HG02571 (cell line): ENCODE measurements around the gene OSTM1.

Experiments
- ATAC-seq: cut with Tn5 transposase; IDR thresholded peaks from one replicate; pipeline ENCODE4 v1.9.1; 2021; ENCODE audit warnings: mild to moderate bottlenecking, moderate library complexity; ENCODE audit not compliant: unreplicated experiment

OSTM1 gene, protein sequence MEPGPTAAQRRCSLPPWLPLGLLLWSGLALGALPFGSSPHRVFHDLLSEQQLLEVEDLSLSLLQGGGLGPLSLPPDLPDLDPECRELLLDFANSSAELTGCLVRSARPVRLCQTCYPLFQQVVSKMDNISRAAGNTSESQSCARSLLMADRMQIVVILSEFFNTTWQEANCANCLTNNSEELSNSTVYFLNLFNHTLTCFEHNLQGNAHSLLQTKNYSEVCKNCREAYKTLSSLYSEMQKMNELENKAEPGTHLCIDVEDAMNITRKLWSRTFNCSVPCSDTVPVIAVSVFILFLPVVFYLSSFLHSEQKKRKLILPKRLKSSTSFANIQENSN

DNA sequence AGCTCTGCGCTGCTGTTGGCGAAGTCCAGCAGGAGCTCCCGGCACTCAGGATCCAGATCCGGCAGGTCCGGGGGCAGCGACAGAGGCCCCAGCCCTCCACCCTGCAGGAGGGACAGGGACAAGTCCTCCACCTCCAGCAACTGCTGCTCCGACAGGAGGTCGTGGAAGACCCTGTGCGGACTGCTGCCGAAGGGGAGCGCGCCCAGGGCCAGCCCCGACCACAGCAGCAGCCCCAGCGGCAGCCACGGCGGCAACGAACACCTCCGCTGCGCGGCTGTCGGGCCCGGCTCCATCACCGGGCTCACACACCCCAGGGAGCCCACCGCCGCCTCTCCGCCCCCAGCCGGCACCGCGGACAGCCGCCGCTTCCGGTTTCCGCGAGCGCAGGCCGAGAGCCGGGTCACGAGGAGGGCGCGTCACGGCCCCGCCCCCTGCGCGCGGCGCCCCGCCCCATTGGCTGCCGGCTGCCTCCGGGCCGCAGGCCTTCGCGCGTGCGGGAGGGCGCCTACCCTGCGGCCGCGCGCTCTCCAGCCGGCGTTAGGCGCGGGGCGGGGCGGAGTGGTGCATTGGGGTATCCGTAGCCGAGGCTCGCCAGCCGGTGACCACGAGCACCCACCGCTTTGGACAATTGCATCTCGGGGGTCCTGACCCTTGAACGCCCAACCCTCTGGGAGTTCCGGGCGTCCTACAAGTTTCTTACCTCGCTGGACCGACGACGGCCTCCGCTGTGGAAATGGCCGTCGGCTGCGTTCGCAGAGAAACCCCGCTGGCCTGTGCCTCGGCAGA lies at the start of gene OSTM1:
Gene OSTM1 (minus strand): TSS at position 383 of the 786 bp plus-strand sequence. CDS start 90 bp downstream, at position 293.
- peak; percentile 96 for ATAC-seq

DNA sequence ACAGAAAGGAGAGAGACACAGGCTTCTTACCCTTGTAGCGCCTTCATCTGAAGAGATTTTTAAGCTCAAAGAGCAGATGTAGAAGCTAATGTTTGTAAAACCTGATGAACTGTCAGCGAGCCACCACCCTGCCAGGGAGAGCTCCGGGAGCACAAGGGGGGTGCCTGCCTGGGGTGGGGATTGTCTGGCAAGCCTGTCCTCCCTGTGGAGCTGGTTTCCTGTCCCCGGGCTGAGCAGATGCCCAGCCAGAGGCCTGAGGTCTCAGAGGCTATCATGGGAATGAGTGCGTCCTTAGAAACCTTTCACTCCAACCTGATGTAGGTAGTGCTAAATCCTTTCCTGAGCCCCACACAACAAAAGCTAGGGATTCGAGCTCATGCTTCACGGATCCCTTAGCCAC lies 49.4 kb upstream of the OSTM1 start:
- no peak for ATAC-seq

DNA sequence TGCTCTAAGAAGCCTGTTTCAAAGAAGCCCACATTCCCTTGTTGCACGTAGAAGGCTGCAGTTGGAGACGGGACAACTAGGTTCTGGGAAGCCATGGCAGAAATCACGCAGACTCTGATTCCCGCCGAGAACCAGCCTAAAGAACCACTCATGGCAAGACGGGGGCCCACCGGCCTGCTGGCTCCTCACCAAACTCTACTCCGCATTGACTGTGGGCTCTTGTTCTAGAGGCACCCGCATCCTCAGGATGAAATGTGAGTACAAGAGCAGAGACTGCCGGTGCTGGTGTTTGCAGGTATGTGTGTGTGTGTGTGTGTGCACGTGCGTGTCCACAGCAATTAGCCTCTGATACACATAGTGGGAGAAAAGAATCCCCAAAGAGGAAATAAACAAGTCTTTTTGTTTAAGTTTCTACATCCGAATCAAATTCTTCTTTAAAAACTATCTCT lies 49.0 kb upstream of the OSTM1 start:
- no peak for ATAC-seq

DNA sequence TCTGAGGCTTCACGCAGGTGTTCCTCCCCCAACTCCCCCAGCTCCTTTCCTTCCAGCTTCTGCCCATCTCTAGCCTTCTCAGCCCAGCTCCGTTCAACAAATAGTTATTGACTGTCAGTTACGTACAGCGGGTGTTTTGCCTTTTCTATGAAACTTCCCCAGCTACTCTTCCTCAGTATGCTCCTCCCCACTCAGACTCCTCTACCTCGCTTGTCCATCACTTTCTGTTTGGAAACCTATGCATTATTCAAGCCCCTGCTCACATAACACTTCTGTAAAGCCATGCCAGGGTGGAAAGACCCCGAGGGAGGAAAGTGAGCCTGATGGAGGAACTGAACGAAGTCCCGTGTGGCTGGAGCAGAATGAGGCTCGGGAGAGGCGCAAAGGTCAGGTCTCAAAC lies 47.1 kb upstream of the OSTM1 start:
- ATAC-seq: no peak

DNA sequence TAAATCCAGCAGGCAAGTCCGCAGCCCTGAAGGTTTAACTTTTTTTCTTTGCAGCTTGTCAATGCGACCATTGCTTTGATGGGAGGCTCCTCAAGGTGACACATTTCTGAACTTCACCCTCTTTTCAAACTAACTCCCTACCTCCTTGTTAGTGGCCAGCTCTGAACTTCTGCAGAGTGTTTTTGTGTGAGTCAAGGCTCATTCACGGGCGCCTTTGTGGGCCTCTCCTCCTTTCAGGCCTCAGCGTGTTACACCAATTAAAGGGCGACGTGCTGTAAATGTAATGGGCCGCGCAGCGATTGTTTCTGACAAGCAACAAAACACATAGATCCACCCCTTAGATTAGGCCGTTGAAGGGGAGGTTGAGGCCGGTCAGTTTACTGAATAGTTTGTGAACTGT lies 45.8 kb upstream of the OSTM1 start:
- no peak for ATAC-seq

DNA sequence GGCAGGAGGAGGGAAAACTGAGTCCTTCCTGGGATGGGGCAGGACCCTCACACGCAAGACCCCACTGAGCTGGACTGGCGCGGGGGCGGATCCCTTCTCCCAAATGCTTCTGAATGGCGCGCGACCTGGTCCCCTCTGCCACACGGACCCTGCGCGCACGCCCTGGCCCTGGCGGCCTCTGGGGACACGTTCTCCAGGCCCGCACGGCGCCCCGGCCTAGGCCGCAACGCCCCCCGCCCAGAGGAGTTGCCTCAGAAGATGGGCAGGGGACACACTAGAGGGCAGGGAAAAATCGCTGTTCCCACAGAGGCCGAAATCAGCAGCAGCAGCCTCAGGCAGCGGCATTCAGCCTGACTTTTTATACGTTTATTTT lies 45.2 kb upstream of the OSTM1 start:
- ATAC-seq: no peak

DNA sequence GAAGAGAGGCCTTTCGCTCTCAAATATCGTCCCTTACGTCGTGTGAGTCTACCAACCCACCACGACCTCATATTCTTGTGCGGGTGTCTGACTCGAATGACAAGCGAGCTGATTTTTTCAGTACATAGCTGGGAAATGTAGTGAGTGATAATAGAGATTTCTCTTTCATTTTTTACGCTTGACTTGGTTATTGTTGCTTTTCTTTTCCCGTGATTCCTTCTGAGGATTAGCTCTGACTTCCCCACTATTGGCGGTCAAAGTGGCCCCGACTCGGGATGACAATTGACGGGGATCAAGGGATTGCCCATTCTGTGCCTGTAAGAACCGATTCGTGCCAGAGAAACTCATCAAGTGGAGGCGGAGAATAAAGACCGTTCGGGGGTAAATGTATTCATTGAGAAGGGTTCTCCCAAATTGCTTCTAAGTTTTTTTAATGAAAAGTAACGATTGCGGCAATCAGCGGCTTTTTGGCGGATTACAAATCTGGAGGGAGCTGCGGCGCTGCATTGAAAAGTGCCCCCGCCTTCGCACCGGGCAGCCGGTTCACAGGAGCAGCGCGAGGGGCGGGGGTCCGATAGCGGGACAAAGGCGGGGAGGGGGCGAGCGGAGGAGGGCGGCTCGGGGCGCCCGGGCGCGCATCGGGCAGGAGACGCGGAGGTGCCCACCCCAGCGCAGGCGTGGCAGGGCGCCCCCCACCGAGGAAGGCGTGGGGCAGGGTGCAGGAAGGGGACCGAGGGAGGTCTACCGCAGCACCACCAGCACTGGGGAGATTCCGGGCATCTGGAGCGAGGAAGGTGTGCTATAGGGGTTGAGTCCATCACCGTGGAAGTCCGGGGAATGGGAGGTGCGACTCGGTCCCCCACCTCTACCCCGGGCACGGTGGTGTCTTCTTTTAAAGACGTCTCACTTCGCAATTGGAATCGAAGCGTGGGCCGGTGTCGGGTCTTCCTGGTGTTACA lies 44.5 kb upstream of the OSTM1 start:
- no peak for ATAC-seq

DNA sequence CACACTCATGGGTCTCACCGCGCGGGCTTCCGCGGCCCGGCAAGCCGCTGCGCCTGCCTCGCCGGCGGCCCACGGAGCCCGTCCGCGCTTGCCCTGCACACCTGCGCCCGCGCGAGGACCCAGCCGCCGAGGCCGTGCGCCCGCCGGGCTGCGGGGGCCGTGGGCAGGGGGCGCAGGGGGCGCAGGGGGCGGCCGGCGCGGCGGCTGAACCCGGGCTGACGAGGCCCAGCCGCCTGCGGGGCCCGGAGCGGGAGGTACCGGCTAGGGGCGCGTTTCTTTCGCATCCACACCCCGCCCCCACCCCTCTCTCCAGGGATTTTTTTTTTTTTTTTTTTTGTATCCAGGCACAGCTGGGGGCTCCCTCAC lies 43.8 kb upstream of the OSTM1 start:
- ATAC-seq: no peak

DNA sequence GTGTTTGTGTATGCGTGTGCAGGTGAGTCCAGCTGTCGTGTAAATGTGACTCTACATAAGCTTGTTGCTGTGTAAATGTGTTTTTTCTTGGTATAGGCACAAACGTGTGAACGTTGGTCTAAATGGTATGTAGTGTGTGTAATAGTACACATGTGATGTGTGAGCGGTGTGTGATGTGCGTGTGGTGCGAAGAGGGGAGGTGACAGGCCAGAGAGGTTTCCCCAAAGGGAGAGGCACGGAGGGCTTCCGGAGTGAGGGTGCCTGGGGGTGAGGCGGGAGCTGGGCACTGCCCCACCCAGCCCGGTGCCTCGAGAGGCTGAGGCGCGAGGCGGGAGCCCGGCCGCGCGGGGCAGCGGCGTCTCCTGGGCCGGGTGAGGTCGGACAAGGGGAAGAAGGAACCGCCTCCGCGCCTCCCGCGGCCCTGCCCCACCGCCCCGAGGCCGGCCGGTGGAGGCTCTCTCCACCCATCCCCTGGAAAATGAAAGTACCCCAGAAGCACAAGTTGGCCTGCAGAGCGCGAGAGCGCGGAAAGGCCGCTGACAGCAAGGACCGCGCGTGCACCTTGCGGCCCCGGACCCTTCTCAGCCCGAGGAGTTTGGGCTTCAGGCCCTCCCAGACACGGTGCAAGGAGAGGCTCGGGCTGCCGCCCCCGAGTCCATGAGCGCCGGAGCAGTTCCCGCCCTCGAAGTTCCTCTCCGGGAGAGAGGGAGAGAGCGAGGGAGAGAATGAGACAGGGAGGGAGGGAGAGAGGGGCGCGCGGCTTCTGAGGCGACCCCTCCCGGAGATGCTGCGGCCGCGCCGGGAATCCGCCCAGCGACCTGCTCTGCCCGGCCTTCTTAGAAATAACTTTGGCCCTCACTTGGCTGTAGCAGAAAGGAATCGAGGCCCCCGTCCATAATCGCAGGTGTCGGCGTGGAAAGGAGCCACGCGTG lies 43.2 kb upstream of the OSTM1 start:
- ATAC-seq: no peak

DNA sequence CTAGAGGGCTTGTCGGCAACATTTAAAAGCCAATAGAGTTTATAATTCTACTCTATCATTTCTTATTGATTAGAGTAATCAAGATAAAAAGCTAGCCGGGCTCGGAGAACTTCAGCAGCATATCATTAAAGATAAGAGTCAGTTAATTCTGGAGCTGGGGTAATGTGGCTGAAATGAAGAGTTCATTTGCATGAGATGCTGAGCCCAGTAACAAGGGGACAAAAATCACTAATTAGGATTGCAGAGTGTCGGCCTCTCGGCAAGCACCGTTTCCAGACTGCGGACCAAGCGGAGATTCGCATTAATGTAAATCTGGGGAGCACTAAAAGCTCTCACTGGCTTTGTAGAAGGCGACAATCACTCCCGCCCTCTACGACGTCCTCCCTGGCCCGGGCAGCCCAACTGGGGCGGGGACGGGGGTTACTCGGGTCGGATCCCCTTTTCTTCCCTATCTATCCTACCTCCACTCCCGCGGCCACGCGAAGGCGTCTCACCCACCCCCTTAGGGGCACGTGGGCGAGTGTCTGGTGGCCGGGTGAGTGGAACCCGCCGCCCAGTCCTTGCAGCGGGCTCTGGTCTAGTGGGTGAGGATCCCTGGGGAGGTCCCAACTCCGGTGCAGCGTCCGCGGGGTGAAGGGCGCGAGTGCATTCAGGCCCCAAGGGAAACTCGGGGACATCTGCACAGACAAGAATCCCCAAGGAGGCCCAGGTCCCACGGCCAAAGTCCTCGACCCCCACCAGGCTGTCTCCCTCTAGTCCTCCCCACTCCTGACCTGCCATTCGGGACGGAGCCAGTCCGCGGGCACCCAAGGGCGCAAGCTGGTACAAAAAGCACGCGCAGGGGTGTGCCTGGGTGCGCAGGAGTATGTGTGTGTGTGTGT lies 42.2 kb upstream of the OSTM1 start:
- no peak for ATAC-seq

DNA sequence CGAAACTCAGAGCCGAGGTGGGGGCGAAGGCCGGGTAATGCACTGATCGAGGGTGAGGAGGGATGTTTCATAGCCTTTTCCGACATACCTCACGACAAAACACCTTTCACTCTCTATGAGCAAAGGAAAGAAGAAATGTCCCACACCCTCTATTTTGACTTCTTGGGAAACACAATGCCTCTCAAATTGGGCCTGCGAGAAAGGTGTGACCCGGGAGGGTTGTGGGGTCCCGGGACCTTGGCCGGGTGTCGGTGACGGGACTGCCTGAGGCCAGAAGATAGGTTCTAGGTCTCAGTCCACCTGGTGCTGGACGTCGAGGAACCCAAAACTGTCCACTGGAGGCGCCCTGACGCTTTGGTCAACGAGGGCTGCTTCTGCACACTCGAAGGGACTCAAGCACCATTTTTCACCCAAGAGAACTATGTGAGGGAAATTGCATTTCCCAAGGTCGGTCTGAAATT lies 41.1 kb upstream of the OSTM1 start:
- ATAC-seq: no peak

DNA sequence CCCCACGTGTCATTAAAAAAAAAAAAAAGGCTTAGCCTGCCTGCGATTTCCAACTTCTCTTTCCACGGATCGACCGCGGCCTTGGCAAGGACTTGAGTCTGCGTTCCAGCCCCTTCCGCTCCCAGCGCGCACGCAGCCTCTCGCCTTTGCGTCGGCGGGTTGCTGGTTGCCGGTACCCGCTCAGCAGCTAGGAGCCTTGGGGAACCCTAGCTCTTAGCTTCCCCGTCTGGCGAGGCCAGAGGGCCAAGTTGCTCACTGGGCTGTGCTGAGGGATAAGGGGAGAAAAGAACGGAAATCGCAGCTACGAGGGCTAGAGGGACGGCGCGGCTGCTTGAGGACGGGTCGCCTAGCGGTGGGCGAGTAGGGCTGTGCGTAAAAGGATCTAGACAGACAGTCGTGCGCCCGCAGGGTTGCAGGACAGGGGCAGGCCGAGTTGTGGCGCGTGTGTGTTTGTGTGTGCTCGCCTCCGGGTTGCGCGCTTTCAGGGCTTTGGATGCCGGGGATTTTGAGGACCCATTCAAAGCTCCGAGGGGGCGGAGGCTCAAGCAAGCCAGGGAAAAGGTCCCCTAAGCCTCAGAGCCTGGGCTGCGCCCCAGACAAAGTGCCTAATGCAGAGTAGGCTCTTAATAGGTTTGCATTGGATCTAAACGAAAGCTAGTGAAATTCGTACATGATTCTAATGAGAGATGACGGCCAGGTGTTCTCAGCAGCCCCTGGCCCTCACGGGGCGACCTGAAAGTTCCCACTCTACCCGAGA lies 40.5 kb upstream of the OSTM1 start:
- no peak for ATAC-seq

DNA sequence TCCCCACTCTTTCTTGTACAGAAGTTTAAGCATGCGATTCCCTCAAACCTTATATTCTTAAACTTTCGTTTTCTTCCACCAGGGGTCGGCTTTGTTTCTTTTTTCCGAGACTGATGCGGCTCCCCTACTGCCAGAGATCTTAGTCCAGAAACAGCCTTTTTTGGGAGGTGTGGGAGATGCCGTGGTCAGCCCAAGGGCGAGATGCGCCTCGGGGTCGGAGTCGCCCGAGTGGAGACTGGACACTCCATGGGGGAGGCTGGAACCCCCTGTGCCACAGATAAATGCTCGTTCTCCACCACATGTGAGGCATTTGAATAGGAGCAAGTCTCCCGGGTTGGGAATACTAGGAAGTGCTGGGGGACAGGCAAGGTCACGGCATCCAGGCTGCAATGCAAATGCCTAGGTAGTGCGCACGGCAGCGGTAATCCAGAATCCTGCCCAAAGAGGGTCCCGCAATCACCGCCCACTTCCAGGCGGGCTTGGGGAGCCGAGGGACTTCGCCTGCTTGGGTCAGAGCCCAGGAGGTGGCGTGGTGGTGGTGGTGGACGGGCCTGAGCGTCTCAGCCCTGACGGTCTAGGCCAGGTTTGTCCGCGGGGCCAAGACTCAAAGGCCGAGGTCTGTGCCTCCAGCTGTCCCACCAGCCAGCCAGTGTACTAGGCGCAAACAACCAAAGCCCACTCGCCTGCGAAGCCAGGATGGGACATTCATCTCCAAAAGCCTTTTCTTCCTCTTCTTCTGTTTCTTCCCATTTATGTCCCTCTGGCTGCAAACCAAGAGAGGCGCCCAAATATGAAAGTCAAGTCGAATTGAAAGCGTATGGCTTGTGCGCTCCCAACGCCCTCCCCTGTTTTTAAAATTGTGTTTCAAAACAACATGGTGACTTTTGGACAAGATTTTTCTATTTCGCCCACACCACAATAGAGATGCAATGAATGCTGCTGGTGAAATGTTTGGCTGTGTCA lies 39.3 kb upstream of the OSTM1 start:
- ATAC-seq: no peak

DNA sequence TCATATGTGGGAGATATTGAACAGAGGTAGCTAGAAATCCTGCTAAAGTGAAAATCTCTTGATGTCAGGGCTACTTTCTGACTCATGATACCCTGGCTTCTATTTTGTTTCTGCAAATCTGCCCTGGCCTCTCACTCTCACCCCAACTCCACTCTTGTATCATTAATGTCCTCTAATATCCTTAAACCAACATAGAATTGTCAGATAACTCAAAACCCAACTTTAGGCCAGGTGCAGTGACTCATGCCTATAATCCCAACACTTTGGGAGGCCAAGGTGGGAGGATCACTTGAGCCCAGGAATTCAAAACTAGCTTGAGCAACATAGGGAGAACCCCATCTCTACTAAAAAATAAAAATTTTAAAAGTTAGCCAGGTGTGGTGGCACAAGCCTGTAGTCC lies 33.8 kb upstream of the OSTM1 start:
- no peak for ATAC-seq

DNA sequence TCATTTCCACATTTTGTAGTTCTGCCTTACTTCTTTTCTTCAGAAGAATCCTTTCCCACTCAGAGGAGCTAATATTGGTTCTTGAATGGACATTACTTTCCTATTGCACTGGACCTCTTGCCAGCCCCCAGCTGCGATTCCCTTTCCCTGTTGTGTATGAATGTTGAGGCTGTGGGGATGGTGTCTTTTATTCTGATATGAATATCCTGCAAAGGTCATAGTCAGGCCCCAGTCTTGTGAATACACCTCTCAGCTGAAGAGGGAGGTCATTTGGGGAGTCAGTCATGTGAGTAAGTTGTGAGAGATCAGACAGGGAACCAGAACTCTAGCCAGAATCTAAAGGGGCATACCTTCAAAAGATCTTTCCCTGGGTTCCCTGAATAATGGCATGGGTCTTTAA lies 32.6 kb upstream of the OSTM1 start:
- ATAC-seq: no peak

DNA sequence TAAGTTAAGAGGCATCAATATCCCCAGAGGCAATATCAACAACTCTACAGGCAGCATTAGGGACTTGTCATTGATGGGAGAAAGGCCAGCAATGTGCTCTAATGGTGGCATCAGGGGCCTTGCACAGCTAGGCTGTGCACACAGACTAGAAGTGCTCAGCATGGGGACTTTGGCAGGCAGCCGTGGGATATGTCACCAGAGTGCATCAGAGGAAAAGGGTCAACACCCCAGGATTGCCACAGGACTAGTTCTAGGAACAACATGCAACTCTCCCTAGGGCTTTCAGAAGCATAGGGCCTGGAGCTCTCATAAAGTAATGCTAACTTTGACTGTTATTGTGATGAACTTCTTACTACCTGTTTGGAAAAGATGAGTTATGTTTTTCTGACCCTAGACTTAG lies 32.2 kb upstream of the OSTM1 start:
- ATAC-seq: no peak

DNA sequence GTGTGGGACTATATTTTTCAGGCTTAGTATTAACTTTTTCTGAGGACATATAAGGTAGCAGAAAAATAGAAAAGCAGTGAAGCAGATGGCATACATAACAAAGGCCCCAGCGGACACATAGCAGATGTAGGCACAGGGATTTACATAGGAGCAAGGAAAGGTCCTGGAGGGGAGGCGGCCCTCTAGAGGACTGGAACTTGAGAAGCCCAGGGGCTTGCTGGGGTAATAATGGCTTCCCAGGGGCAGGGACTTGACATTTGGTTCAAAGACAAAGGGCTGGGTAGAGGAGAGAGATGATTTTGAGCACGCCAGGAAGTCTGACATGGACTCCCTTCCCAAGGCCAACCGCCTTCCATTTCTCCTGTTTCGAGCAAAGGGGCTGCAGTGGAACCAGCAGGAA lies 31.7 kb upstream of the OSTM1 start:
- ATAC-seq: no peak
